OCI-LY1 (cell line): ENCODE measurements around the gene EEFSEC.

ENCODE experiments used
- CTCF ChIP-seq: fragments of 200-600 bp; sonication (generic), shearing (Covaris generic); IDR thresholded peaks from 2 replicates; pipeline ENCODE4 v1.5.1; 2017; ENCODE audit warnings: mild to moderate bottlenecking, antibody characterized with exemption, low read length, moderate library complexity, mixed read lengths
- EZH2 ChIP-seq: fragments of 200-600 bp; sonication (generic), shearing (Covaris generic); IDR thresholded peaks from 2 replicates; pipeline ENCODE4 v1.8.0; 2017; ENCODE audit warnings: borderline replicate concordance, mixed run types, mild to moderate bottlenecking, antibody characterized with exemption, low read length, moderate library complexity, mixed read lengths

- TF ChIP-seq EZH2, result no peak
- no peak for TF ChIP-seq CTCF
These were observed 128.4 kb downstream of the EEFSEC start for GRCh38 chr3:128281461-128282367.
